WTC11 (cell line): ENCODE results near the gene RCAN3. TPM values are rescaled to one million over a fixed set of nuclear protein-coding genes. Genes with fewer than 3 reads are reported as not detected.

ENCODE experiments used
- ATAC-seq: fragments of 200-7000 bp; cut with Tn5 transposase; 2 replicates; pipeline ENCODE4 v1.10.0; 2021; ENCODE audit warnings: mild to moderate bottlenecking, moderate library complexity
- CTCF ChIA-PET: fragments of 300-600 bp; sonication (Branson Sonifier 250); formaldehyde crosslinking; loops from one replicate; lab custom pipeline; 2021; ENCODE audit warnings: antibody characterized with exemption; lab: Charles Lee
- POLR2A ChIA-PET: fragments of 350-600 bp; sonication (Branson Sonifier 250); formaldehyde crosslinking; loops from one replicate; lab custom pipeline; 2021; ENCODE audit warnings: antibody characterized with exemption; lab: Charles Lee
- DNase-seq: peaks from one replicate; pipeline ENCODE4 v3.0.0; 2021; ENCODE audit warnings: low spot score
- H3K27ac Mint-ChIP-seq: 2 replicates; pipeline ENCODE4 v1.8.0; 2021; ENCODE audit warnings: mixed read lengths
- H3K27me3 Mint-ChIP-seq: 2 replicates; pipeline ENCODE4 v1.8.0; 2021; ENCODE audit warnings: low read depth, mild to moderate bottlenecking, moderate library complexity, mixed read lengths
- H3K36me3 Mint-ChIP-seq: 2 replicates; pipeline ENCODE4 v1.8.0; 2021; ENCODE audit warnings: mixed read lengths
- H3K4me1 Mint-ChIP-seq: 2 replicates; pipeline ENCODE4 v1.8.0; 2022; ENCODE audit warnings: mixed read lengths
- H3K4me3 Mint-ChIP-seq: 2 replicates; pipeline ENCODE4 v1.8.0; 2021; ENCODE audit warnings: mild to moderate bottlenecking, moderate library complexity, mixed read lengths
- H3K9me3 Mint-ChIP-seq: 2 replicates; pipeline ENCODE4 v1.8.0; 2021; ENCODE audit warnings: mixed read lengths
- ELF4 ChIP-seq: sonication (generic); formaldehyde crosslinking; IDR thresholded peaks from 2 replicates; pipeline ENCODE4 v1.8.1; 2022; ENCODE audit warnings: low read depth, mild to moderate bottlenecking, moderate library complexity, missing genetic modification reagents
- total RNA-seq: library from RNA; stranded (reverse); gene quantifications from 3 replicates; pipeline ENCODE4 v1.2.3, GENCODE V29; 2021

Gene RCAN3
- total RNA-seq, 1 experiment from 2014 or later: 23.3 TPM

DNA sequence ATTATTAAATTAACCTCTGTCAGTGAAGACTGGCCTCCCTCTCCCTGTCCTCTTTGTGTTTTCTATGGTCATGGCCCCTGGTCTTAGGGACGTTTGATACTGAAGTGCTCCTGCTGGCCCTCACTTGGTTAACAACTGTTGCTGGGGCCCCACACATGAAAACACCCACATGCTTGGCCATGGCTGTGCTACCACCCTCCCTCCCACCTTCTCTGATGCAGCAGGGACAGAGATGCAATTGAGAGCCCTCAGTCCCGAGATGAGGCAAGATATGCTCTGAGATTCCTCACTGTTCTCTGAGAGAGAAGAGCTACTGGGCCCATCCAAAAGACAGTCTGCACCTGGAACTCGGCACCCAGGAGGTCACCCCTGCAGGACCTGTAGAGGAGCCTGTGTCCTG, 86.6 kb downstream of the RCAN3 start:
- ATAC-seq: no peak
- no peak for TF ChIP-seq ELF4 (CRISPR knock-in tag)
- no peaks in the 10 kb centered on the region for H3K27me3 Mint-ChIP-seq
- CTCF ChIA-PET: interaction anchor here (3.8 kb wide), 1 partner anchor 48 kb away, joined by 40 read pairs; no protein-coding TSS in a partner anchor
- peaks cover 5% of the 10 kb centered on the region for H3K4me1 Mint-ChIP-seq
- no peaks in the 10 kb centered on the region for H3K36me3 Mint-ChIP-seq
- POLR2A ChIA-PET: no interaction called here
- H3K27ac Mint-ChIP-seq: no peak overlapping the region
- no peak overlapping the region for H3K4me3 Mint-ChIP-seq
- DNase-seq: no peak
- no peaks in the 10 kb centered on the region for H3K9me3 Mint-ChIP-seq

Other genes starting within 250 kb of the RCAN3 start
- gene GRHL3, start 183.5 kb upstream of the RCAN3 start, total RNA-seq: 1.5 to 3.0 TPM (median 2.5 TPM) in 3 replicates
- gene STPG1, start 89.1 kb upstream of the RCAN3 start, total RNA-seq: 9.9 to 12.8 TPM (median 10.1 TPM) in 3 replicates
- gene NIPAL3, start 87.0 kb upstream of the RCAN3 start, total RNA-seq: 11.2 to 11.3 TPM (median 11.2 TPM) in 3 replicates
- 0.26 to 0.41 TPM (median 0.39 TPM) in 3 replicates for gene NCMAP, start 53.3 kb downstream of the RCAN3 start, total RNA-seq
- 202 to 228 TPM (median 202 TPM) in 3 replicates for gene SRRM1, start 140.5 kb downstream of the RCAN3 start, total RNA-seq
- gene CLIC4, start 242.6 kb downstream of the RCAN3 start, total RNA-seq: 248 to 262 TPM (median 260 TPM) in 3 replicates